Right hindlimb (tissue), 1 donor: Measurements from ENCODE around the gene WWOX.
"Not testable (repeated sequence)": the region's sequence is repeated elsewhere in the genome, so short reads cannot be mapped to it uniquely, and the experiment has no call there.

Experiments
- DNase-seq: peaks from one replicate; pipeline ENCODE4 v3.0.0-alpha.2; 2018

WWOX gene

DNA sequence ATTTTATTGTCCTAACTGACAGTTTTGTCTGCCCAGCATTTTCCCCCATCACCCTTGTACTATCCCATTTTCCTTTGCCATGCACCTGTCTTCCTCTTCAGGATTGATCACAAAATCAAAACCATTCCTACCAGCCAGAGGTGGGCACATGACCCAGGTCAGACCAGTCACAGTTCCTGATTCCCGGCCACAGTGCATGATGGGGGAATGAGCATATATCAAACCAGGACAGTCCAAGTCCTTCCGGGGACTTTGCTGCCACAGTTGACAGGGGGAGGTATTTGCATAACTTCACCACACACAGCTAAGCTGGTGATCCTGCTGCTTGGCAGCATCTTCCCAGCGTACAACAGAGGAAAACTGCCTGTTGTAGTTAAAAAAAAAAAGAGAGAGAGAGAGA, 493.9 kb downstream of the WWOX start:
- DNase-seq = no peak

DNA sequence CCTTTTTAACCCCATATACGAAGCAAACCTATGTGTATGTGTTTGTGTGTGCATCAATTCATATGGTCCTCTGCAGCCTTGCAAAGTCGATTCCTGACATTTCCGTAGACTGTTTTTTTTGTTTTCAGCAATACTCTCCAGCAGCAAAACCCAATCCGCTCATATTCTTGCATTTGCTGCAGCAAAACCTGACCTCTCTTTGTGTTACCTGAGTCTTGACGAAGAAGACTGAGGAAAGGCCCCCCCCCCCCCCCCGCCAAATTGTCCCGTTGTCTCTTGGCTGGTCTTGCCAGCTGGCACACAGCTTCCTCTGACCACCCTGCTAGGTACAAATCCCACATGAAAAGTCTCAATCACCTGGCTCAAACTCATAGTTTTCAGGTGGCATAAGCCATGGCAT, 494.7 kb downstream of the WWOX start:
- no peak for DNase-seq

DNA sequence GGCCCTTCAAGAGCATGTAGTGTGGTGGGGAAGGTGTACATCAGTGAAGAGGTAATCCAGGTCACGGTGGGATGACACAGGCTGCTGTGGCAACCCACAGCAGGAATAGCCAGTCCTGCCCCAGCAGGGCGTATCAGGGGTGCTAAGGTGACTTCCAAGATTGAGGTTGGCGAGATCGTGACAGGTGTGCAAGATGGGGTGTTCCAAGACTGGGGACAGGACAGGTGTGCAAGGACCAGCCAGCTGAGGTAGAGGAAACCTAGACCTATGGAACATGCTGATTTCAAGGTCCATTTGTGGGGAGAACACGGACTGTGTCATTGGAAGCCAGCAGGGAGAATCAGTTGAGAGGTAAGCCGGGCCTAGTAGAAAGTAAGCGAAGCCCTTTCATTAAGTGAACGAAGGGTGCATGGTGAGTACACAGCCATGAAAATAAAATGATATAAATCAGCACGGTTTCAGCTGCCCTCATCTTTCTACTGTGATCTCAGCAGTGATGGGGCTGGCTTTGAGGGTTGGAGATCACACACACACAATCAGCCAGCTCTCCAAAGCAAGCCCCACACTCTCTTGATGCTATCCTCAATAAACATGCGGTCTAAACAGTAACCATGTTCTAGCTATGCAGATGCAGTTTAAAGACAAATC, 497.0 kb downstream of the WWOX start:
- no peak for DNase-seq

DNA sequence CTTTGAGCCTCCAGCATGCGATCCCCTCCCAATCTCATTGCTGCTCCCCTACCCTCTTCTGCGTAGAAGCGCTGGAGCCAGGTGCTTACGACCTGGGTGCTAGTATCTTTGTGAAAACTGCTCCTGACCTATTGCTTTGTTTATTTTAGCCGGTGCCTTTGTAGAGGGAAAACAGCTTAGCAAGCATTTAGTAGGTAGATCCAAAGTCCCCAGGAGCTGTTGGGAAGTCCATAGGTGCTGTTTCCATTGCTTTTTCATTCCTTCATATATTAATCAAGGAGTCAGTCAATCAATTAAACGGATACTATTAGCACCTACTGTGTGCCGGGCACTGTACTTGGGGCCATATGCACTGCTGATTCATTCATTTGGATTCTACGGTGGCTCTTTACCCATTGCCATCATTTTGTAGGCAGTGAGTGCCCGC, 497.6 kb downstream of the WWOX start:
- no peak for DNase-seq

DNA sequence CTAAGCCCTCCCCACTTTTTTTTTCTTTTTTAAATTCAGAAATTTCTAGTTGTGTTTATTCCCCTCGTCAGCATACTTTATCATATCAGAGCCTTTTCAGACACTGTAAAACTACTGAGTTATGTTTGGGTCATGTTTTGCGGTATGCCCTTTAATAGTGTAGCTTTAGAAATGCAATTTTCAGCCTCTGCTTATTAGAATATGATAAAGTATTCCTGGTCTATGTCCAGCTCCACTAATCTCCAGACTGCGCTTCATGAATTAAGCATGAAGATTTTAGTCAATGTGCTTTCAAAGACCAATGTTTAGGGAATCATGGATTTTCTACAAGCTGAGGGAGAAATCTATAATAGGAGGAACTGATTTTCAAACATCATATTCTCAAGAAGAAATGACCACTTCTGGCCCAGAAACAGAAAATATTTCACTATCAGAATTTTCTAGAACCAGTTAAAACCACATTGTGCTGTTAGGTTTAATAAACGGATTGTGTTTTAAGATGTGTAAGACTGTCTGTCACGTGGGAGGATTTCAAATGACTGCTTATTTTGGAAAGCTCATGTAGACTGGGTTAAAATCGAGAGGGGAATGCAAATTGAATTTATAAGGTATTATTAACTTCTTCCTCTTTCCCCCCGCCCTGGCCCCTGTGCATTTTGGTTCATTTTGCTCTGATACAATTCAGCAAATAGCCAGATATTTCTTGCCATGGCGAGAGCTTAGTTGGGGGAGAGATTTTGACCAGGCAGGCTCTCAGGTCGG, 498.5 kb downstream of the WWOX start:
- no peak for DNase-seq

DNA sequence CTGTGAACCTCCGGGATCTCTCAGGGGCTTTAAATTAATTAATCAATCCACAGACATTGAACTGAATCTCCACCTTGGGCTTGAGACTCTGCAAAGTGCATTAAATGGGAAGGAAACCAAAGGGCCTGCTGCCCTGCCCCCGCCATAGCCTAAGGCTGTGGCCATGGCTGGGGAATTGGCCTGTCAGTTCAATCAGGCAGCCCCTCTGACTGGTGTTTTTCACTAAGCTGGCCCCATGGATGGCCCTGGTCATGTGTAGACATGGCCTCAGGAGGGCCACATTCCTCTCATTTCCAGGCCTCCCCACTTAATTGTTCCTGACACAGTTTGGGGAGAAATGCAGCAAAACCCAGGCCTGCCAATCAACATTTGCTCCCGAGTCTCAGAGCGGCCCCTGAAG, 499.8 kb downstream of the WWOX start:
- no peak for DNase-seq

DNA sequence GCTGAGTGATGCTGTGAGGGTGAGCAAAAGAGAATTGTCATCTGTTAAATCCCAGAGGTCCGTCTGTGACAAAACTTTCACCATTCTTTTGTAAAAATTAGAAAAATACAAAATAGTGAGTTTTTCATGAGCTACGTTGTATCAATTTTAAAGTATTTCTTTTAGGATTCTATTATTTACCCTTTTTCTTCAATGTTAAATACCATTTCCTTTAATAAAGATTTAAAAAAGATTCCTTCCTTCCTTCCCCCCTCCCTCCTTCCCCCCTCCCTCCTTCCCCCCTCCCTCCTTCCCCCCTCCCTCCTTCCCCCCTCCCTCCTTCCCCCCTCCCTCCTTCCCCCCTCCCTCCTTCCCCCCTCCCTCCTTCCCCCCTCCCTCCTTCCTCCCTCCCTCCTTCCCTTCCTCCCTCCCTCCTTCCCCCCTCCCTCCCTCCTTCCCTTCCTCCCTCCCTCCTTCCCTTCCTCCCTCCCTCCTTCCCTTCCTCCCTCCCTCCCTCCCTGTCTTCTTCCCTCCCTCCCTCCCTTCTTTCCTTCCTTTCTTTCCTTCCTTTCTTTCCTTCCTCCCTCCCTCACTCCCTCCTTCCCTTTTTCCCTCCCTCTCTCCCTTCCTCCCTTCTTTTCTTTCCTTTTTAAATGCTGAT, 505.1 kb downstream of the WWOX start:
- DNase-seq = not testable (repeated sequence)

DNA sequence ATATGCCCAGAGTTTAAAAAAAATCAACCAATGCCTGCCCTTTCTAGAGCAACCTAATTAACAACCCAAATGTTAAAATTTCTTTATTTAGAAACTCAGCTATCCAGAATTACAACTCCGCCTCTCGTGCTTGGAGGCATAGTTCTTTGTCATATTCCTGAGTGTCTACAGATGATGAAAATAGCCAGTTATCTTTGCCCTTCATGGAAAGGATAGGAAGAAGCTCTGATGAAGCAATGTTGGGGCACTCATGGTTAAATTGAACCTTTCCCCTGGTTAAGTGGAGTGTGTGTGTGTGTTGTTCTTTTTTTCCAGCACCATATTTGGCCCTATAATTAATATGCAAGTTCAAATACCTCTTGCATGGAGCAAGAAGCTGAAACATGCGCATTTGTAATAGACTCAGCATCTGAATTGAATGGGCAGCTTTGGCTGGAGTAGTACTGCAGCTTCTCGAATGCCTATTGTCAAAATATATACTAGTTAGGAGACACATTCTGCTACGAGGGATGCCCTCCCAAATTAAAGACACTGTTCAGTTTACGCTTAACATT, 506.2 kb downstream of the WWOX start:
- DNase-seq = no peak

DNA sequence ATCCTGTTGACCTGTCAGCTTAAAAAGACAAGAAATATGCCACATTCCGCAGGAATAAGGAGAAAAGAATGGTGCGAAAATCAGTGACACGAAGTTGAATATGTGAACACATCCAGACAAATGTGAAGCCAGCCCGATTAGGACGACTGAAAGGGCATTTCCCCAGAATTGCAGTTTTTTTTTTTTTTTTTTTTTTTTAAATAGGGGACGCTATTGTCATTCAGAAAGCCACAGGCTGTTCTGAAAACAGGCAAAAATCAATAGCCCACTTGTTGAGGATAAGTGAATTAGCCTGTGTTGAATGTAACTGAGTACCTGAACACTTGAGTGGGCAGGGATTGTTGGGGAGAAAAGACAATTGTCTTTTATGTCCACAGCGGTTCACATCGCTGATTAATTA, 507.1 kb downstream of the WWOX start:
- DNase-seq = no peak

DNA sequence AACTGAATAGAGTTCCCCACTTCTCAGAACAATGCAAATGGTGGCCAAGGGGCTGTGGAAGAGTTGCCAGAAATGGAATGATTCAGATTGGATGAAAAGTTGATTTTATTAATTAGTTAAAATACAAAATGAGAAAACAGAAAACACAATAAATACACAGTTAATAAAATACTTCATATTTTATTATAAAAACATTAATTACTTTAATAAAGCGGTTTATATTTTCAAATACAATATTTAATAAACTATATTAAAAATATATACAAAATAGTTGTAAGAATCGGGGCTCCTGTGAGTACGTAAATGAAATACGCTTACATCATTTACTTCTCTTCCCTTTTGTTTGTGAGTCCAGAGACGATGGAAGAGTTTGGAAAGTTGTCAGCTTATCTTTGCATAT, 507.6 kb downstream of the WWOX start:
- no peak for DNase-seq

DNA sequence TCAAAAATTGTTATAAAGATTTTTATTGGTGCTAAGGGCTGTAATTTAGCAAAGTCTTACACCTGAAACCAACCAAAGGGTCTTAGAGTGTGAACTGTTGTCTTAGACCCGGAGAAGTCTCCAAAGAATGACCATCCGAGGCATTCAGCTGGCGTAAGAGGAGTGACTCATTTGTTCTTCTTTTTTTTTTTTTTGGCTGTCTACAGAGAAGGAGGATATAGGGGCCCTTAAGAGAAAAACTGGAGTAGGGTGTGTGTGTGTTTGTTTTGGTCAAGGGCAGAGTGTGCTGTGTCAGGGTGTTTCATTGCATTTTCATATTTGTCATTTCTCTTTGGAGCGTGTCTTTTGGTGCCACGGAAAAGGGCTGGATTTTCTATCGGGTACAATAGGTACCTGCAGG, 508.0 kb downstream of the WWOX start:
- DNase-seq = no peak

DNA sequence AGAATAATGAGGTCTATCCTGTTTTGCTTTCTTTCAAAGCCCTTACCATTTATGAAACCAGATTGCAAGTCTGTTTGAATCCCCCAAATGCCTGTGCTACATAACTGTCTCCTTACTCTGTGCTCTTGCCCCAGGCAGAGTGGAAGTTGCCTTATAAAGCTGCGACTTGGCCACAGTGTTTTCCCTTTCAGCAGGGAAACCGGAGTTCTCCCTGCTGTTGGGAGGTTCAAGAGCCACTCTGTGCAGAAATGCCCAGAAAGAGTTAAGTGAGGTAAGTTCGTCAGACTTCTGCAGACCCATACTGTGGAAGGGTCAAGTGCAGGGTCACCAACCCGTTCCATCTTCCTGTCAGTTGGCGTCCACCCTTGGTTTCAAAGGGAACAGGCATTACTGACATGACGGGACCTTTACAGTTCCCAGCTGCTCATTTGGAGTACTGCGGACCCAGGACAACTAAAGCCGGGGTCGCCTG, 508.9 kb downstream of the WWOX start:
- no peak for DNase-seq

DNA sequence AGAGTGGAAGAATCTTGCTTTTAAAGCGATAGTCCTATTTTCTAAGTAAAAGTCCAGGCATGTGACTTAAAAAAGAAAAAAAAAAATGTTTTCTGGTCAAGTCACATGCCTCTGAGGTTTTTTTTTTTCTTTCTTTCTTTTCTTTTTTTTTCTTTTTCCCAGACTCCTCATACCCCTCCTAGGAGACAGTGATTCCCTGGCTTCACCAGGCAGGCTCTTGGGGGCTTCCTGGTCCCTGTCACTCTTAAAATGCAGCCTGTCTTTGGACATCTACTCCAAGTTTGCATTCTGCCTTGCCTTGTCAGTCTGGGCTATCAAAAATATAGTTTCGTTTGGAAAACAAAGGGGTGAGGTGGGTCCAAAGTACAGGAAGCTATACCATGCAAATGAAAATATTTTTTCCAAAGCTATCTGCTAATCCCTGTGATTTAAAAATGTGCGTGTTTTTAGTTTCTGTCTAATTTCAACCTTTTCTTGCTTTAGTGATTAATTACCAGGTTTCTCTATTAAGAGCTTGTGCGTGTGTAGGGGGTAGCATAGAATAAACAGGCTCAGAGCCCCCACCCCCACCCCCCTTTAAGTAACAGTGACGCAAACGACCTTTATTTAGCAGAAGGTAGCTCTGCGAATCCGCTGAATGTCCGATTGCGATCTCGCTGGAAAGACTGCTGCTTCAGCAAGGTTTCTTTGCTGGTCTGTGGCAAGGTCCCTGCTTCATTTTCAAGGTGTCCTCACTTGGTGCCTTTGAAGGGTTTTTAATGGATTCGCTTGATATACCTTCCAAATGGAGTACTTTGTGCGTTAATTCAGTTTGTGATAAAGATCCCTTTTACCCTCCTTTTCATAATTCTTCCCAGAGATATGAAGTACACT, 510.2 kb downstream of the WWOX start:
- no peak for DNase-seq

DNA sequence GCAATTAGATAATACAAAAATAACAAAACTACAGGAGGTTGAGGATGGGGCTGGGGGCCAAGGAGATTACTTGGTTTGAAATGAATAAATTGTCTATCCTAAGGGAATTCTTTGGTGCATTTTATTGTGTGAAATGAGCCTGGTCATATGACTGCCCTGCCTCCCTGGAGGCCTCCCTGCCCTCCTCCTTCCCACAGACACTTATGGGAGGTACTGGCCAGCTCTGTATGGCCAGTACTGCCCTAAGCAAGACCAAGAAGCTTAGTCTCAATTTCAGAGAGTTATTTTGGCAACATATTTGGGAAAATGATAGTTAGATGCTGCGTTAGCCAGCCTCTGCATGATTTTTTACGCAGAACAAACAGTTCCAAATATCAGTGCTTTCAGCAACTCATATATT, 511.9 kb downstream of the WWOX start:
- no peak for DNase-seq

DNA sequence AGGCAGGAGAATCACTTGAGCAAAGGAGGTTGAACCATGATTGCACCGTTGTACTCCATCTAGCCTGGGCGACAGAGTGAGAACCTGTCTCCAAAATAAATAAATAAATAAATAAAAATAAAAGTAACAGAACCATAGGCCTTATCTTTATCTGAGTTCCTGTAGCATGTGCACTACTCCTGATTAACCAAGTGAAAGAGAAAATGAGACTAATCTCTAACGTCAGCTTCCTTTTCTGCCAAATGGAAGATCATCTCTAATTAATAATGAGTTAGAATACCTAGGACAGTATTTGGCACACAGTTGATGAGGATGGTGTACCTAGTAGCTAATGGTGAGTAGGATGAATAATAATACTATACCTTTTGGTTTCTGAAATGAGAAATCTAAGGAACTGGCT, 520.4 kb downstream of the WWOX start:
- no peak for DNase-seq

DNA sequence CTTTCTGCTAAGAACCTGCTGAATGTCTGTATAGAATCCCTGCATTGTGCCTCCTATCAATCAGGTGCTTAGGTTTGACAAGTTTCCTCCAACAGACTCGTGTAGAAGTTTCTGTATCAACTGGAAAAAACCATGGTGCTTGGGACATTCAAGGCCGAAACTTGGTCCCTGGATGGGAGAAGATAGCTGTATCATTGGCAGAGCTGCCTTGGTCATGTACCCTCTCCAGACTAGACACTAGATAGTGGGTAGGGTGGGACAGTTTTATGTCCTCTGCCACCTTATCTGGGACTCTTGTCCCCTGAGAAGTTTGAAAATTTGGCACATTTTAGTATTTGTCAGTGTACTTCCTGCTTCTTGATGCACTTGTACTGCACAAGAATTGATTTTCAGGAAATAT, 520.8 kb downstream of the WWOX start:
- no peak for DNase-seq

DNA sequence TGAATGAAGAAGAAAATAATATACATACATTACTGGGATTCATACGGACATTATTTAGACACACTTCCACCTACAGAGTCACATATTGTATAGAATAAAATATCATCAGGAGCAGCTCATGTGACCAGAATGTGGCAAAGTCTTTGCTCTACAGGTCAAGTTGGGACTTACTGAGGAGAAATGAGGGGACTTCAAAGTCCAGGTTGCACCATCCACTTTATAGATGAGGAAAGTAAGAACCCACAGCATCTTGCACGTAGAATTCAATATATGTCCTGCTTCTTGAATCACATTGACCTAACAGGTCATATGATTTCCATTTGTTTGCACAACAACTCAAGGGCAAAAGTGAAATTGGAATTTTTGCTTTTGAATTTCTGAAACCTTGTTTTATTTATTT, 524.3 kb downstream of the WWOX start:
- DNase-seq = no peak

DNA sequence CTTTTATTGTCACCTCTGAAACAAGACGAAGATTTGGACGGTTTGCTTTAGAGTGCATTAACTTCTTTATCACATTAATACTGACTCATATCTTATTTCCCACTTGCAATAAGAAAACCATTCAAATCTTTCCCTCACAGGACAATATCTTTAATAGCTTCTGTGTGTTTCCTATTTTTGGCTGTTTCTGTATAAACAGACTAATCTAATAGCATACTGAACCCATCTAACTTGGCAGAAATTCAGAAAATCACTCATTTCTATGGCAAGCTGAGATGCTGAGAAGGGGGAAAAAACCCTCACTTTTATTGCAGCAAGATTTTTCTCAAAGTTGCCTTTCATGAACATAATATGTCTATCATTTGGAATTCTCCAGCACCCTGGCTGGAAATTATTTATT, 524.9 kb downstream of the WWOX start:
- DNase-seq = no peak

DNA sequence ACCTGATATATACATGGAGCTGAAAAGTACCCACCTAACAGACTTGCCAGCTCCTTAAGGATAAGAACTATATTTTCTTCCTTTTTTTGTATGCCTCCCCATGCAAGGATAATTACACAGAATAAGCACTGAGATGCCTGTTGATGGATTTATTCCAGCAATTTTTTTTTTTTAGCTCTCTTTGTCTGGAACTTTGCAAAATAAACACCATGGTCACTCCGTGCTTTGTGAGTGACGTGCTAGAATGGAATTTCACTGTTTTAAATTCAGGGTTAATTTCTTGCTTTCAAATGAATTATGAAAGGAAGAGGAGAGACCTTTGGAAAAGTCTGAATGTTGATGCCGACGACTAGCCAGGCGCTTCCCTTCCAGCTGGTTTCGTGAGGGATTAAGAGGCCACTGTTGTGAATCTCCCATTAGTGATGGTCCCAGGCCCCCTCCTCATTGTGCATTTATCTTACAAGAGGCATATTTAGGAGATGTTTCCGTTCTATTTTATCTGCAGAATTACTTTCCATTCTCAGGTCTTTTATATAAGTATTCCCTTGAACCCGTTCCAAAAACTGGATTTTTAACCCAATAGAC, 529.1 kb downstream of the WWOX start:
- no peak for DNase-seq

DNA sequence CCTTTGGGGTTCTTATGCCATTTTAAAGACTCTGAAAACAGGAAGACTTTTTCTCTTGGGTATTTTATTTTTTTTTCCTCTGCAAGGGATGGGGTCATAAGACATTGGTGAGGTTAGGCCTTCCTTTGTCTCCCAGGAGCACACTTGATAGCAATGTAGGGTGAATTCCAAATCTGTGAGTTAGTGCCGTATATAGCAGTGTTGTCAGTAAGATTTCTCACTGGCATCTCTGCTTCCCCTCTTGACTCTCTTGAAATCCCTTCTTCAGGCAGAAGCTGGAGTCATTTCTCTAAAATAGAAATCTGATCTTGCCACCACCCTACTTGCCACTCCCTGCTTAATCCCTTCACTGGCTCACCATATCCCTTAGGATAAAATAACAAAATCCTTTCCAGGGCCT, 529.7 kb downstream of the WWOX start:
- DNase-seq = no peak

DNA sequence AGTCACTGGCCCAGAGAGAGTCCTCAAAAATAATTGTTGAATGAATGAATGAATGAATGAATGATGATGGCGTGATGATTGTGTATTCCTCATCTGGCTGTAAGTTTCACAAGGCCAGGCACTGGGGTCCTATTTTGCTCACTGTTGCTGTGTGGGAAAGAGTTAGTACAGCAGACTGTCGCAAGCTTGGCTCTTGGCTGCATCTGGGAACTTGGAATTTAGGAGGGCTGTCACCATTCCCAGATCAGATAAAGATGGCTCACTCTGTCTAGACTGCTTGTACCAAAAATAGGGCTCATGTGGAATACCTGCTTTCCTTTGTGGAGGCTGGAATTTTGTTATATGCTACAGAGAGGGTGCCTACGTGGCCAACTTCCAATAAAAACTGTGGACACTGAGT, 530.6 kb downstream of the WWOX start:
- no peak for DNase-seq

DNA sequence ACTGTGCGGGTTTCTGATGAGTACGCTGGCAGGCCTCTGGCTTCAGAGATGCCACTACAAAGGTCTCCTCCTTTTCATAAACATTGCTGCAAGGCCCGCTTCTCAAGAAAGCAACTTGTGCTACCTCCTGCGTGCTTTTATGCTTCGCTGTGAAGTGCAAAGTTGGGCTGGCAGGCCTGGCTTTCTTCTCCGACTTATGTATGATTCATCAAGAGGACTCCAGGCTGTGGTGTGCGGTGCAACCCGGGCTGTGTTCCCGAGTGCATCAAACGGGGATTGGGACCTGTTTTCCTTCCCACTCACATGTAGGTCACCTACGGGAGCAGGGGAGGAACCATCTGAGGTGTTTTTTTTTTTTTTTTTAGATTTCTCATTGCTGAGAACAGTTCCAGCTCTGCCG, 534.1 kb downstream of the WWOX start:
- DNase-seq = no peak

DNA sequence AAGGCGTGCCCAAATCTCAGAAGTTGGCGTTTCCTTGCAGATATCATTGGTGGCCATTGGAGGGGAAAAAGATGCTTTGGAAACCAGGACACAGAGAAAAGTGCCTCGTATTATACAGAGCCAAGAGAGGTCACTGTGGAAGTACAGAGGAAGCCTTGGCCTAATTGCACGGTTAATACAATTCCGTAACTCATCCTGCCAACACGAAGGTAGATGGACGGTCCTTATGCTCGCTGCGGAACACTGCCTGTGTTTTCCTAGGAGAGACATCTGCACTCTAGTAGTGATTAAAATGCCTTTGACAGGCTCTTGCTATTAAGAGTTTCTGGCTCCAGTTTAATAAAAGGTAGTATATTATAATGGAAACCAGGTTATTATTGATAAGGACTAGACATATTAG, 536.4 kb downstream of the WWOX start:
- no peak for DNase-seq
